Skeletal muscle satellite cell (primary cell): ENCODE measurements around the gene MYH9.

Source experiments
- H3K27me3 ChIP-seq: 2 replicates; pipeline ENCODE4 v1.7.0; 2013; ENCODE audit warnings: low read length; ENCODE audit not compliant: control insufficient read depth, insufficient read depth
- H3K36me3 ChIP-seq: 2 replicates; pipeline ENCODE4 v1.7.0; 2013; ENCODE audit warnings: mild to moderate bottlenecking, control low read depth, low read length; ENCODE audit not compliant: insufficient read depth
- H3K4me1 ChIP-seq: 2 replicates; pipeline ENCODE4 v1.7.0; 2013; ENCODE audit warnings: low read length; ENCODE audit not compliant: control insufficient read depth, insufficient read depth
- H3K4me2 ChIP-seq: 2 replicates; pipeline ENCODE4 v1.7.0; 2013; ENCODE audit warnings: mild to moderate bottlenecking, low read length
- H3K4me3 ChIP-seq: 2 replicates; pipeline ENCODE4 v1.7.0; 2013; ENCODE audit warnings: low read length
- H3K9ac ChIP-seq: 2 replicates; pipeline ENCODE4 v1.7.0; 2013; ENCODE audit warnings: mild to moderate bottlenecking, low read depth, low read length, moderate library complexity
- H3K9me3 ChIP-seq: replicated peaks from 2 replicates; pipeline ENCODE4 v1.7.0; 2013; ENCODE audit warnings: mild to moderate bottlenecking, control low read depth, low read length

MYH9 gene

DNA sequence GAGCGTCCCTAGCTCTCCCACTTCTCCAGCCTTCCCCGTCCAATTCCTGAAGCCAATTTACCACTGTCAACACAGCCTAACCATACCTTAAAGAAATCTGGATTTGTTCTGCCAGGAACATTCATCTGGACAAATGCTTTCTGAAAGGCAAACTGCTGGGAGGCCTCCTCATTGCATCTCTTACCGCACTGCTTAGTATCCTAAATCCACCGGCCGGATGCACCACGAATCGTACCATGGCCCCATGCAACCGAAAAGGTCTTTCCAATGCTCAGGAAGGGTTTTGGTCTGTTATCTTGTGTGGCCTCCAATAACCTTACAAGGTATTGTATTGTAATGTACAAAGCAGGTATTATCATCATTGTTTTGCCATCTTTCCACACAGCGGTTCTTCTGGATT, 57.6 kb downstream of the MYH9 start:
- H3K4me3 ChIP-seq = peak overlapping the region; percentile 42
- peak overlapping the region; percentile 85 for H3K9ac ChIP-seq
- H3K4me2 ChIP-seq = peak overlapping the region; percentile 71
- H3K9me3 ChIP-seq = no peaks in the 10 kb centered on the region
- H3K36me3 ChIP-seq = peaks cover 80% of the 10 kb centered on the region
- peaks cover 99% of the 10 kb centered on the region for H3K4me1 ChIP-seq
- H3K27me3 ChIP-seq = no peaks in the 10 kb centered on the region

DNA sequence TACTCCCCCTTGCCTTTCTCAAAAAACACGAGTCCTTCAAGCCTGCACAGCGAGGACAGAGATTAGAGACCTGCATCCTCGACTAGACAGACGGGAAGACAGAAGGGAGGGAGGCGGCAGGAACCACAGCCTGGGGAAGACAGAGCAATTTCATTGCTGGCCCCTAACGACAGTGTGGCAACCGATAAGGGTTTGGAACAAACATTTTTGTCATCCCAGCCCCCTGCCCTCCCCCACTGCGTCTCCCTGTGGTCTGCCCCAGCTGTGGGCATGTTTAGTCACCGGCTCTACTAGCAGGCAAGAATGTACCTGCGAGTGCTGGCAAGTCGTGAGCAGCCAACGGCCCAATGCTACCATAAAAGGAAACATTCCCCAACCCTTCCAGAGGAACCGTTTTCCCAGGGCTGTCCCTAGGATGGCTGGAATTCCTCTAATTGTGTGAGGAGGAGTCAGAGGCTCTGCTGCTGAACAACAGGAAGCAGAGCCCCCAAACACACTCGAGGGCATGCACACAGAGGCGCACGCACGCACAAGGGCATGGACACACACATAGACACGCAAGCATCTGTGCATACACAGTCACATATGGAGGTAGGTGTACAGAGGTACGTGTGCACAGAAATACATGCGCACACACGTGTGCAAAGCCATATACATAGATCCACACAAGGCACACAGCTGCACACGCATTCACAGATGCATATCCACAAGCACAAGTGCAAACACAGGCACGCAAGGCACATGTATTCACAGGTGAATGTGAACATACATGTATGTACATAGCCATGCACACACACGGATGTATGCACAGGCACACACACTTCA, 58.3 kb downstream of the MYH9 start:
- Histone ChIP-seq H3K4me1 (peaks cover 99% of the 10 kb centered on the region), H3K9ac (peak overlapping the region; percentile 91), H3K36me3 (peaks cover 80% of the 10 kb centered on the region), H3K4me3 (peak overlapping the region; percentile 42), H3K4me2 (peak overlapping the region; percentile 71), H3K9me3 (no peaks in the 10 kb centered on the region), H3K27me3 (no peaks in the 10 kb centered on the region)

GRCh38 chr22:36328635-36329253, 59.0 kb downstream of the MYH9 start:
- peak overlapping the region; percentile 42 for H3K4me3 ChIP-seq
- peak overlapping the region; percentile 91 for H3K9ac ChIP-seq
- H3K9me3 ChIP-seq = no peaks in the 10 kb centered on the region
- peaks cover 99% of the 10 kb centered on the region for H3K4me1 ChIP-seq
- peak overlapping the region; percentile 71 for H3K4me2 ChIP-seq
- H3K36me3 ChIP-seq = peaks cover 80% of the 10 kb centered on the region
- no peaks in the 10 kb centered on the region for H3K27me3 ChIP-seq

- no peaks in the 10 kb centered on the region for H3K9me3 ChIP-seq
- peak overlapping the region; percentile 91 for H3K9ac ChIP-seq
- H3K4me1 ChIP-seq = peaks cover 99% of the 10 kb centered on the region
- H3K27me3 ChIP-seq = no peaks in the 10 kb centered on the region
- peaks cover 80% of the 10 kb centered on the region for H3K36me3 ChIP-seq
- H3K4me3 ChIP-seq = peak overlapping the region; percentile 42
- peak overlapping the region; percentile 71 for H3K4me2 ChIP-seq
These were observed 59.7 kb downstream of the MYH9 start for GRCh38 chr22:36327922-36328551.

DNA sequence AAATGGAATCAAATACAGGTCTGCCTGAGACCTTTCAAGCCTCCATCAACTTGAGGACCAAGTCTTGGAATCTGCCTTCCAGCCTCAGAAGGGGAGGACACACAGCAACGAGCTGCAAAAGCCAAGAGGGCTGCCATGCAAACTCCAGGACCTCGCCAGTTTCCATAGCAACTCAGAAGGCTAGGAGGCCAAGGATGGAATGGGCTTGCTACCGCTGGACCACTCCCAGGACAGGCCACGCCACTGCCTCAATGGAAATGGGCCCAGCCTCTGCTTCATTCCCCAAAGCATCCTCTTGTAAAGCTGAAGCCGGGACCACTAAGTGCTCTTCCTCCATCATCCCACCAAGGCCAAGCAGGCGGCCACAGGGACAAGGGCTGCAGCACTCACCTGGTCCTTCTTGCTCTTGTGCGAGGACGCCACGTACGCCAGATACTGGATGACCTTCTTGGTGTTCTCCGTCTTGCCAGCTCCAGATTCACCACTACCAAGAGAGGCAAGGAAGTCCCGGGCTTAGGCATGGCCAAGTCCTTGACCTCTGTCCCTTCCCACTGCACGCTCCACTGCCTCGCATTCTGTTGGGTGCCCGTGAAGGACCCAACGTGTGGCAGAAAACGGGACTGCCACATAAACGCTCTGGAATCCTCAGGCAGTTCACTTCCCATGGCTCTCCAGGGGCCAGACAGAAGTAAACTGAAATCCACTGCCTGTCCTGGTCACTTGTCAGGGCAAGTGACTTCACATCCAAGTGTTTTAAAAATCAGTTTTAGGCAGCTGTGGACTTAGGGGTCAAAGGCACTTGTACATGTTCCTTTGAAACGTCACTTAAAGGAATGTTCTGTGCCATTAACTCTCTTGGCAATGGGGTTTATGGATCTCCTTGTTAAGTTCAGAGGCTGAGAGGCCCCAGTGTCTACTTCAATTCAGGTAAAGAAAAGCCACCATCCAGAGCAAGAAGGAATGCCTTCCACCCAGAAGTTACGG, 61.3 kb downstream of the MYH9 start:
- Histone ChIP-seq H3K4me2 (no peak overlapping the region), H3K4me1 (peaks cover 83% of the 10 kb centered on the region), H3K4me3 (no peak overlapping the region), H3K36me3 (peaks cover 83% of the 10 kb centered on the region), H3K27me3 (no peaks in the 10 kb centered on the region), H3K9ac (peak overlapping the region; percentile 91), H3K9me3 (no peaks in the 10 kb centered on the region)

DNA sequence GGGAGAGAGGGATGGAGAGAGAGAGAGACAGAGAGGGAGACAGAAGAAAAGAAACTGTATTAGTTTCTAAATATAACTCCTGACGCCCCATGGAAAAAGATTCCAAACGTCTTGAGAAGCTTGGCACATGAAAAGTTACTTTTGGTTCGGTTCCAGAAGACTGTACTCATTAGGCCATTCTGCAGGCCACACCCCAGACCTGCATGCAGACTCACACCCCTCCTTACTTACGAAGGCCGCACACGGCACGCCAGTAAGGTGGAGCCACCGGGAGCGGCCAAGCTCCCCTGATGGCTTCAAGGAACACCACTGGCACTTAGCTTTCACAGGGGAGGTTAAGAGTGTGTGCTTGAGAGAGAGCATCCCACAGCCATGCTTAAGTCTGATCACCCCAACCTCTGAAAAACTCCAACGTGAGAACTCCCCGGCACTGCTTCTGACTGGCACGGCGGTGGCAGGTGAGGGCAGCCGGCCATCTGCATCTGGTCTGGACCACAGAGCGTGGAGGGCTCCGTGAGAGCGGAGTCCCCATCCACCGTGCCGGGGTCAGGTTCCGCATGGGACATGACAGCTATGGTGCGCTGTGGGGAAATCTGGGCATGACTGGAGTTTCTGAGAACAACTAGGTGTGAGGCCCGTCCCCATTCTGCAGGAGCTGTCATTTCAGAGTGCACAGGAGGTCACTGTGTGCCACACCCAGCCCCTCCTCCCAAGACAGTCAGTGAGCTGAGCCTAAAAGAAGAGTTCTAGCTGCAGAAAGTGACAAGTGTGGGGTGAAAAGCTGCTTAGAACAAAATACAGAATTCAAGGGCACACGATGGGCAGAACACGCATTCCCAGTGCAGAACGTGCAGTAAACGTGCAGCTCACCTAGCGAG, 62.4 kb downstream of the MYH9 start:
- Histone ChIP-seq H3K4me3 (no peak overlapping the region), H3K4me2 (peak overlapping the region; percentile 25), H3K9me3 (no peaks in the 10 kb centered on the region), H3K4me1 (peaks cover 72% of the 10 kb centered on the region), H3K27me3 (no peaks in the 10 kb centered on the region), H3K36me3 (peaks cover 83% of the 10 kb centered on the region), H3K9ac (peak overlapping the region; percentile 80)

DNA sequence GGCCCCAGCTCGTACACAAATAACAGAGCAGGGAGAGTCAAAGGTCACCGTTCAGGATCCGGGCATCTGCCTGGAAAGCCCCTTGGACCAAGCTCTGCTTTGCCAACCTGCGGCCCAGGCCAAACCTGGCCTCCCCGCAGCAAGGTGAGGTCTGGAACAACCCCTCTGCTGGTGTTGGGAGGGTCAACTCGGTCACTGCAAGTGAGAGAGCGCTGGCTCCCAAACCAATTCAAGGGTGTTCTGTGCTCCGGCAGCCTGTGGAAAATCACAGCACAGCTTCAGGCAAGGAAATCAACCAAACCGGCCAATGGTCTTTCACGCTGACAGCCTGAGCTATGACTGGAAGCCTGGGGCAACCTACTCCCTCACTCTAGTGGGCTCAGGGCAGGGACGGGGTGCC, 63.4 kb downstream of the MYH9 start:
- peaks cover 62% of the 10 kb centered on the region for H3K4me1 ChIP-seq

GRCh38 chr22:36323855-36324331, 63.9 kb downstream of the MYH9 start:
- Histone ChIP-seq H3K4me1 (peaks cover 57% of the 10 kb centered on the region), H3K4me3 (no peak overlapping the region)

More for the DNA sequence above, 63.4 kb downstream of the MYH9 start:
- no peaks in the 10 kb centered on the region for H3K9me3 ChIP-seq
- H3K4me2 ChIP-seq = peak overlapping the region; percentile 28
- H3K9ac ChIP-seq = peak overlapping the region; percentile 80
- no peak overlapping the region for H3K4me3 ChIP-seq
- H3K27me3 ChIP-seq = no peaks in the 10 kb centered on the region
- peaks cover 84% of the 10 kb centered on the region for H3K36me3 ChIP-seq

GRCh38 chr22:36323182-36323854, 64.4 kb downstream of the MYH9 start:
- H3K9ac ChIP-seq = peak overlapping the region; percentile 80
- peaks cover 94% of the 10 kb centered on the region for H3K36me3 ChIP-seq
- H3K9me3 ChIP-seq = no peaks in the 10 kb centered on the region
- no peaks in the 10 kb centered on the region for H3K27me3 ChIP-seq
- H3K4me2 ChIP-seq = peak overlapping the region; percentile 28
- no peak overlapping the region for H3K4me3 ChIP-seq
- peaks cover 51% of the 10 kb centered on the region for H3K4me1 ChIP-seq

More at GRCh38 chr22:36323855-36324331, 63.9 kb downstream of the MYH9 start:
- H3K9me3 ChIP-seq = no peaks in the 10 kb centered on the region
- H3K9ac ChIP-seq = peak overlapping the region; percentile 80
- peaks cover 89% of the 10 kb centered on the region for H3K36me3 ChIP-seq
- peak overlapping the region; percentile 28 for H3K4me2 ChIP-seq
- no peaks in the 10 kb centered on the region for H3K27me3 ChIP-seq

GRCh38 chr22:36322602-36322915, 65.2 kb downstream of the MYH9 start:
- no peak overlapping the region for H3K4me2 ChIP-seq
- peaks cover 96% of the 10 kb centered on the region for H3K36me3 ChIP-seq
- peak overlapping the region; percentile 1 for H3K9ac ChIP-seq
- H3K4me3 ChIP-seq = no peak overlapping the region
- H3K4me1 ChIP-seq = peaks cover 44% of the 10 kb centered on the region
- H3K27me3 ChIP-seq = no peaks in the 10 kb centered on the region
- no peaks in the 10 kb centered on the region for H3K9me3 ChIP-seq
